ENCODE measurements around the gene PFDN4.

DNA sequence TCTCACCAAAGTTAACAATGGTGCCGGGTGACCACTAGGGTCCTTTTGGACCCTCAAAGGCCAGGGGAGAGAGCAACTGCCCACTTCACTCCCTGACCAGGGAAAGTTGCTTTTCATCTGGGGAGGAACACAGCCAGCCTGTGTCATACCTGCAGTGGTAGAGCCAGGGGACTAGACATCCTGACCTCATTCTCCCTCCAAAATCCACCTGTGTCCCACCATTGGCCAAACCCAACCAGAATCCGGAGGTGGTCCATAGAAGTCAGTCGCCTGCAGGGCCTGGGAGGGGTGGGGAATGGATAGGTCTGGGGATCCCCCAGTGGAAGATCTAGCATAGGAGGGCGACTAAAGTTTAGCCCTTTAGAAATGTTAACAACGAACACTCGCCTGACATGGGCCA is 12.8 kb downstream of the PFDN4 start:
- TF ChIP-seq CTCF (IDR thresholded peaks at IDR 0.05; ENCODE audit: low read depth, low read length, poor library complexity, severe bottlenecking) = no peak
- TF ChIP-seq EZH2phosphoT487 (IDR thresholded peaks at IDR 0.05; ENCODE audit: borderline replicate concordance, low read length) = no peak
